ENCODE measurements around the gene TMPRSS7.

DNA sequence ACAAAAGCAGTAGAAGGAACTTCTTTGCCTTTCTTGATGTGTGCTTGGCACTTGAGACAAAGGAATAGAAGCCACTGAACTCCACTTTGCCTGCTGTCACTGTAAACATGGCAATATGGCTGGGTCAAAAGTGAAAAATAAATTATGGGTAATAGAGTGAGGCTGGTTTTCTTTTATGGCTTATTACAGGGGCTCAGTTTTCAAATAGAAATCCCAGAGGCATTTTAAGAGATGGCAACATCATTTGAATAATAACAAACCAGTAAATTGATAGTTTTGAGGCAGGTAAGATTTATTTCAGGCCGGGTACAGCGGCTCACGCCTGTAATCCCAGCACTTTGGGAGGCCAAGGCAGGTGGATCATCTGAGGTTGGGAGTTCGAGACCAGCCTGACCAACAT lies 54.4 kb downstream of the TMPRSS7 start:
- TF ChIP-seq, protein P1, sequence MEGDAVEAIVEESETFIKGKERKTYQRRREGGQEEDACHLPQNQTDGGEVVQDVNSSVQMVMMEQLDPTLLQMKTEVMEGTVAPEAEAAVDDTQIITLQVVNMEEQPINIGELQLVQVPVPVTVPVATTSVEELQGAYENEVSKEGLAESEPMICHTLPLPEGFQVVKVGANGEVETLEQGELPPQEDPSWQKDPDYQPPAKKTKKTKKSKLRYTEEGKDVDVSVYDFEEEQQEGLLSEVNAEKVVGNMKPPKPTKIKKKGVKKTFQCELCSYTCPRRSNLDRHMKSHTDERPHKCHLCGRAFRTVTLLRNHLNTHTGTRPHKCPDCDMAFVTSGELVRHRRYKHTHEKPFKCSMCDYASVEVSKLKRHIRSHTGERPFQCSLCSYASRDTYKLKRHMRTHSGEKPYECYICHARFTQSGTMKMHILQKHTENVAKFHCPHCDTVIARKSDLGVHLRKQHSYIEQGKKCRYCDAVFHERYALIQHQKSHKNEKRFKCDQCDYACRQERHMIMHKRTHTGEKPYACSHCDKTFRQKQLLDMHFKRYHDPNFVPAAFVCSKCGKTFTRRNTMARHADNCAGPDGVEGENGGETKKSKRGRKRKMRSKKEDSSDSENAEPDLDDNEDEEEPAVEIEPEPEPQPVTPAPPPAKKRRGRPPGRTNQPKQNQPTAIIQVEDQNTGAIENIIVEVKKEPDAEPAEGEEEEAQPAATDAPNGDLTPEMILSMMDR (IDR thresholded peaks at IDR 0.05; ENCODE audit: borderline replicate concordance, extremely low read depth, low read length, poor library complexity, severe bottlenecking), result no peak
- no peak for TF ChIP-seq EZH2 (IDR thresholded peaks at IDR 0.05; ENCODE audit: borderline replicate concordance, low read depth, low read length, severe bottlenecking)

Data from DND-41 (cell line).